GM21447 (cell line): ENCODE measurements around the gene SLC27A6.

Experiments used
- ATAC-seq: cut with Tn5 transposase; IDR thresholded peaks from one replicate; pipeline ENCODE4 v1.9.1; 2021; ENCODE audit not compliant: unreplicated experiment

Gene SLC27A6

GRCh38 chr5:129057329-129057728 is 92.0 kb downstream of the SLC27A6 start:
- ATAC-seq: no peak

- ATAC-seq: no peak
Observed at GRCh38 chr5:129061849-129062248, 96.6 kb downstream of the SLC27A6 start.

- no peak for ATAC-seq
Observed at GRCh38 chr5:129063483-129064113, 98.3 kb downstream of the SLC27A6 start.

GRCh38 chr5:129065721-129066120 is 100.4 kb downstream of the SLC27A6 start:
- ATAC-seq: no peak

- no peak for ATAC-seq
Observed at GRCh38 chr5:129067745-129068144, 102.5 kb downstream of the SLC27A6 start.

- no peak for ATAC-seq
Observed at GRCh38 chr5:129069292-129069691, 104.0 kb downstream of the SLC27A6 start.

GRCh38 chr5:129073111-129073510 is 107.8 kb downstream of the SLC27A6 start:
- ATAC-seq: no peak

- no peak for ATAC-seq
Observed at GRCh38 chr5:129074903-129075302, 109.6 kb downstream of the SLC27A6 start.

- ATAC-seq: no peak
Observed at GRCh38 chr5:129077433-129078075, 112.3 kb downstream of the SLC27A6 start.

- ATAC-seq: no peak
Observed at GRCh38 chr5:129078247-129078646, 113.0 kb downstream of the SLC27A6 start.

GRCh38 chr5:129078660-129079059 is 113.4 kb downstream of the SLC27A6 start:
- ATAC-seq: no peak

GRCh38 chr5:129079496-129079895 is 114.2 kb downstream of the SLC27A6 start:
- no peak for ATAC-seq

- no peak for ATAC-seq
Observed at GRCh38 chr5:129080766-129081165, 115.5 kb downstream of the SLC27A6 start.

GRCh38 chr5:129082225-129083136 is 117.2 kb downstream of the SLC27A6 start:
- no peak for ATAC-seq
